HG03521 (cell line): ENCODE data around the gene PACS1.
A peak's percentile ranks its signal among the peaks of the same experiment; 100 is the strongest.
"Not testable (repeated sequence)": the region's sequence is repeated elsewhere in the genome, so short reads cannot be mapped to it uniquely, and the experiment has no call there.

Experiments
- ATAC-seq: cut with Tn5 transposase; IDR thresholded peaks from one replicate; pipeline ENCODE4 v1.9.1; 2021; ENCODE audit warnings: mild to moderate bottlenecking, moderate library complexity; ENCODE audit not compliant: unreplicated experiment

Gene PACS1

DNA sequence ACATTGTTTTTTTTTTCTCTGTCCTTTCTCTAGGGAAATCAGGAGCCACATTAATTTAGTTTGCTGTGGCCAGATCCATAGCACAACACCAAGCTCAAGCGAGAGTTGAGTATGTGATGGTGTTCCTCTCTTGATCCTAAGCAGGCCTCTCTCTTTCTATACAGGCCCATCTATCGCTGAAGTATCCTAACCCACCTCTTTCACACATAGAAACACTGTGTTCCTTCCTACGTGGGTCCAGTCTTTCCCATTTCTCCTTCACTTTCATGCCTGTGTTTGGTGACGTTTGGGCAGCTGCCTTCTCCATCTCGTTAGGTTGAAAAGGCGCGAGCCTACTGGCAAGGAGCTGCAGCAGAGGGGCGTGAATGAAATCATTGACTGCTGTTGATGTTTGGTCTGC, 2.4 kb downstream of the PACS1 start:
- ATAC-seq, result no peak

DNA sequence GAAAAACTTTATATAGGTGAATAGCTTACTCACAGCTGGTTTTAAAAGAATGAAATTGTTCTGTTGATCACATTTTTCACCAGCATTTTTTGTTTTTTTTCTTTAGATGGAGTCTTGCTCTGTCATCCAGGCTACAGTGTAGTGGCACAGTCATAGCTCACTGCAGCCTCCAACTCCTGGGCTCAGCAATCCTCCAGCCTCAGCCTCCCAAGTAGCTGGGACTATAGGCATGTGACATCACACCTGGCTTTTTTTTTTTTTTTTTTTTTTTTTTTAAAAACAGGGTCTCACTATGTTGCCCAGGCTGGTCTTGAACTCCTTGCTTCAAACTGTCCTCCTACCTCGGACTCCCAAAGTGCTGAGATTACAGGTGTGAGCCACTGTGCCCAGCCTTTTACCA, 3.6 kb downstream of the PACS1 start:
- no peak for ATAC-seq

DNA sequence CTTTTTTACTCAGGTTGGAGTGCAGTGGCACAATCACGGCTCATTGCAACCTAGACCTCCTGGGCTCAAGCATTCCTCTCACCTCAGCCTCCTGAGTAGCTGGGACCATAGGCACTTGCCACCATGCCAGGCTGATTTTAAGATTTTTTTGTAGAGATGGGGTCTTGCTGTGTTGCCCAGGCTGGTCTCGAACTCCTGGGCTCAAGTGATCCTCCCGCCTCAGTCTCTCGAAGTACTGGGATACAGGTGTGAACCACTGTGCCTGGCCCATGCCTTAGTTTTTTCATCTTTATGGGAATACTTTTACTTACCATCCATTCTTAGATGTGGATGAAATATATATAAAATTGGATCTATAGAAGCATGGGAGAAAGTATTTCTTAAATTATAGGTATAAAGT, 5.2 kb downstream of the PACS1 start:
- ATAC-seq, result no peak

DNA sequence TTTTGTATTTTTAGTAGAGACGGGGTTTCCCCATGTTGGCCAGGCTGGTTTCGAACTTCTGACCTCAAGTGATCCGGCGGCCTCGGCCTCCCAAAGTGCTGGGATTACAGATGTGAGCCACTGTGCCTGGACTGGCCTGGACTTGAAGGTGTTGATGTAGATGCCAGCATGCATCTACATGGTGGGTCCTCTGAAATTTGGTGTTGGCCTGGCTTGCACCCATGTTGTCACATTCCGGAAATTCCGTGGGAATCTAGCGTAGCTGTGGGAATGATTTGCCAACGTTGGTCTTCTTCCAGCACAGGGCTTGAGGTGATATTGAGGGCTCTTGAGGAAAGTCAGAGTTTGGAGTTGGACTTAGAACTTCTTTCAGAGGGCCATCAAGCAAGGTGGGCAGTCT, 6.5 kb downstream of the PACS1 start:
- ATAC-seq, result no peak

DNA sequence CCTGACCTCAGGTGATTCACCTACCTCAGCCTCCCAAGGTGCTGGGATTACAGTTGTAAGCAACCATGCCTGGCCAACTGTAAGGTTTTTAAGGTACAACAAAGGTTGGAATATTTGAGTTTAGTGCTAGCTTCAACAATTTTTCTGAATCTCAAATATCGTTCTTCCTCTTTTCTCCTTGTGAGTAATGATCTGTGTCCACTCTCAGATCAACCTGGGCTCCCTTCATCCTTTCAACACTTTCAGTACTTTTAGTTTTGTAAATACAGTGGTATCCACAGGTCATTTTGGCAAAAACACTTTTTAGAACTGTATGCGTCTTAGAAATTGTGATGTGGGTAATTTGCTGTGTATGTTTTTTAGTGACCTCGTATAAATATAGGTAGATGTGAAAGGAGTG, 7.9 kb downstream of the PACS1 start:
- ATAC-seq, result no peak

DNA sequence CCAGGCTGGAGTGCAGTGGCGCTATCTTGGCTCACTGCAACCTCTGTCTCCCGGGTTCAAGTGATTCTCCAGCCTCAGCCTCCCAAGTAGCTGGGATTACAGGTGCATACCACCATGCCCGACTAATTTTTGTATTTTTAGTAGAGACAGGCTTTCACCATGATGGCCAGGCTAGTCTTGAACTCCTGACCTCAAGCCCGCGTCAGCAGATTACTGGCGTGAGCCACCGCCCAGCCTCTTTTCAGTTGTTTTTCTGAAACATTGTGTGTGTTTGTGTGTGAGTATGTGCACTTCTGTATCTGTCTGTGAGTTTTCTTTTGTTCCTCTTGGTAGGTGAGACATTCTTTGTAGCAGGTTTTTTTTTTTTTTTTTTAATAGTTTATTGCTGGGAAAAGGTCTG, 8.9 kb downstream of the PACS1 start:
- not testable (repeated sequence) for ATAC-seq

DNA sequence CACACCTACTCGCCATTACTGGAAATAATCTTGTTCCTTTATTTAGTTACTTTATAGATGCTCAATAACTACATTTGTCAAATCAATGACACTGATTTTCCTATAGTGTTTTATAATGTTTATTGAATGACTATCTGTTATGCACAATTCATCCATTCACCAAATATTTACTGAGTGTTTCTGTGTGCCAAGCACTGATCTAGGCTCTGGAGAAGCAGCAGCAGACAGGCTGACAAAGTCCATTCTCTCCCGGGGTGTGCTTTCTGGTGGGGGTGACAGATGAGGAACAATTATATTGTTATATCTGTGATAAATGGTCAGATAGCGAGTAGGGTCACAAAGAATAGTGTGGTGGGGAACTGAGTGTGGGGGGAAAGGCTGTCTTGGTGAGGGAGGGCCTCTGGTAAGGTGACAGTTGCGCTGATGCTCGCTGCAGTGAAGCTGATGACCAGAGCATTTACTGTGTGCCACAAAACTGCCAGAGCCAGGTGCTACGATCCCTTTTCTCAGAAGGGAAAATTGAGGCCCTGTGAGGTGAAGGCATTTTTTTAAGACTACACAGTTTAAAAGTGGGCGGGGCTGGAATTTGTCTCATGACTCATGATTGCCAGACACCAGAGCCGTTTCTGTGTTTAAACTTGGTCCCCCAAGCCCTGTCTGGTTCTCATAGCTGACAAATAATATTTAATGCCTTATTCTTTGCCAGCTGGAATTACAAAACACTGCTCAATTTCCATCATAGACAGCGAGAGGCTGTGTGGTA, 10.2 kb downstream of the PACS1 start:
- ATAC-seq, result no peak

DNA sequence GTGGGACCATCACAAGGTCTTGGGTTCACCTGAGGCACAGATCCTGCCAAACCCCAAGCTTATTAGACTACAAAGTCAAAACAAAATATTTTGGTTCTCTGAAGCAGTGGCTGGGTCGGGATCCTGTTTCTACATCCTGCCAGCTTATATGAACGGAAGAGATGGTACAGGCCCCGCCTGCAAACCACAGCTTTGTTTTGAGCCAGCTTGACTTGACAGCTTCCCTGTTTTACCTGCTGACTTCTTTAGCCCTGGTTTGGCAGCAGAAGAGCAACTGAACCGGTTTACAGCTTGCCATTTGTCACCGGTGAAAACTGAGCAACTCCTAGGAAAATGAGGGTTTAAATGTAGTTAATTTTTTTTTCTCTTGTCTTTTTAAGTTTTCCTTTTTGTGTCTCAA, 11.4 kb downstream of the PACS1 start:
- ATAC-seq, result peak; percentile 64

DNA sequence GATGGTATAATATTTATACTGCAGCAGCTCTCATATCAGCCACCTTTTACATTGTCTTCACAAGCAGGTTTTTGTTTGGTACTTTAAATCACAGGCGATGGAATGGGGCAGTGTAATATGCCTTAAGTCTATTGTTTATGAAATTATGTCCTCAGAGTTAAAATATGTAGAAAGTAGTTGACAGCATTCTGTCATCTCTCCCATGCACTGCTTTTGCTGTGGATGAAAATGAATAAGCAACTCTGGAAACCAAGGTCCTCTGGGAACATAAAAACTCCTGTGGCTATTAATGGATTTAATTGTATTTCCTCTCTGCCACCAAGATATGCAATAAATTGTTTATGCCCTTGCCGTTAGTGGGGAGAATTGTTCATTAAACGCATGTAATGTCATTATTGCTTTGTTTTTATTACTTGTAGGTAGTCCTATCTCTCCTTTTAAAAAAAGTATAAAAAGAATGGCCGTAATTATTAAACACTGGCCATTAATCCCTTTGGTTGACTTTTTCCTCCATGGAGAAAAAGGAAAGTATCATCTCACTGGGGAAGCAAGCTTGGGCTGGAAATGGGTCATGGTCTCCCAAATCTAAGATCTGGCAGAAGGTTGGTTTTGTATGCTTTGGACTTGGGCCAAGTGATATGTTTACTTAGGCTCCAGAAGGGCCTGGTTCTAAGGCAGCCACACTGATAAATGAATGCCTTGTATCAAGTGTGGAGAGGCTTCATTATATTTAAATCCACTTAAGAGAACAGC, 13.1 kb downstream of the PACS1 start:
- no peak for ATAC-seq

DNA sequence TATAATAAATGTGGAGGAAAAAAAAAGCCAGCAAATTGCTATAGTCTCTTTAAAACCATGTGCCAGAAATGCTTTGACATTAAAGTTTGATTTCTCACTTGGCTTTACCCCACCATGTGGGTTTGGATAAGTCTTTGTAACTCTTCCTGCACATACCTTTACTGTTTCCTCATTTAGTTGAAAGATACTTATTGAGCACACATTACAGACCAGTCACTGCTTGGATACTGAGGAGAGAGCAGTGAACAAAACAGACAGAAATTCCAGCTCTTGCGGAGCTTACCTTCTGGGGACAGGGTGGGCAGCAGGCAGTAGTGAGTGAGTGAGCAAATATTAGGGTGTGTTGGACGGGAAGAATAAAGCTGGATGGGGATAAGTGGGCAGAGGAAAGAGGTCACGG, 13.7 kb downstream of the PACS1 start:
- no peak for ATAC-seq

DNA sequence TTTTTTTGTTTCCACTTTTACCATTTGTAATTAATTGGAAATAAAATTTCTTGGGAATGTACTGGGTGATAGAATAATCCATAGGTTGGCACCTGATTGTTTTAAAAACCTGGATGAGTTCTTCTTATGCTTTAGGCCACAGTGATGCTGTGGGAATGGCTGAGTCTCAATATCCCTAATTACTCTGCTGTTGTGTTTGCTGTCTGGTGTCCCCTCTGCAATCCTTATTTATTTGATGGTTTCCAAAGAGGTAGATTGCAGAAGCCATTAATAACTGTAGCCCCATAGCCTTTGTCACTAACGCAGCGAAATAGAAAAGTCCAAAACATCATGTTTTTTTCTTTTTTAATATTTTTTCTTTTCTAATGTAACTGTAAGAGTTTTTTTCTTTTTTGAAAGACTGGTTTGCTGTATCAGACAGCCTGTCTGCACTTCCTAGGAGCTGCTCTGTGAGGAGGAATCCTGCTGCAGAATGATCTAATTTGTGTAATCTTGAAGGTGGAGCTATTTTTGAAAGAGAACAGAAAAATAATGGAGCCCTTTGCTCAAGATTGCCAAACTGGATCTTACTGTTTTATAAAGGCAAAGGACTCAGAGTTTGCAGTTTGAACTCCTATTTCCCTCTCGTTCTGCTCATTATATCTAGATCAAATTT, 14.9 kb downstream of the PACS1 start:
- no peak for ATAC-seq

DNA sequence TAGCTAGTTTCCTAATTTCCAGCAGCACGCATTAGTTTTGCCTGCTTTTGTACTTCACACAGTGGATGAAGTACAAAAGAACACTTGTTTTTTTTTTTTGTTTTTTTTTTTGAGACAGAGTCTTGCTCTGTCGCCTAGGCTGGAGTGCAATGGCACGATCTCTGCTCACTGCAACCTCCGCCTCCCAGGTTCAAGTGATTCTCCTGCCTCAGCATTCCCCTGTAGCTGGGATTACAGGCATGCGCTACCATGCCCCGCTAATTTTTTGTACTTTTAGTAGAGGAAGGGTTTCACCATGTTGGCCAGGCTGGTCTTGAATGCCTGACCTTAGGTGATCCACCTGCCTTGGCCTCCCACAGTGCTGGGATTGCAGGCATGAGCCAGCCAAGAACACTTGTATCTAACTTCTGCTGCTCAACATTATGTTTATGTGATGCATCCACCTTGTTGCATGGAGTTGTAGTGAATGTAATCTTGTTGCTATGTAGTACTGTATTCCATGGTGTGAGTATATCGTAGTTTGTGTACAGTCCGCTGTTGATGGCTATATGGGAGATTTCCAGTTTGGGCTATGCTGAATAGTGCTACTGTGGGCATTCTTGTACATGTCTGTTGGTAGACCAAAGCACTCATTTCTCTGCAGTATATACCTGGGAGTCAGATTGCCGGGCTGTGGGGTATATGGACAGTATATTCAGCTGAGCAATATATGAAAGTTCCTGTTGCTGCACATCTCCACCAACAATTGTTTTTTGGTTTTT, 17.3 kb downstream of the PACS1 start:
- ATAC-seq, result no peak

DNA sequence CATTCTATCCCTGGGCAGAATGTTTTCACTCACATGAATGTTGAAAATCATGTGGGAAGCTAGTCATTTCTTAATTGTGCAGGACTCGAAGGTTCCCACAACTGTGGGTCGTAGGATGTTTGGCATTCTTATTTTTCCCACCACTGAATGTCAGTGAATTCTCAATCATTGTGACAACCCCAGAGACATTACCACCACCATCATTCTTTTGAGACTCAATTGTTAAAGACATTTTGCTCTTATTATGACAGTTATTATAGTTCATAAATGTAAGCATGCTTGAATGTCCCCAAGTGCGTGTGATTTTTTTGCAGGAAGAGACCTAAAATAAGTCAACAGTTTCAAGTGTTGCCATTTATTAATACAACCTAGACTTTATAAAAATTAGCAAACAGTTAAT, 19.0 kb downstream of the PACS1 start:
- ATAC-seq, result no peak

DNA sequence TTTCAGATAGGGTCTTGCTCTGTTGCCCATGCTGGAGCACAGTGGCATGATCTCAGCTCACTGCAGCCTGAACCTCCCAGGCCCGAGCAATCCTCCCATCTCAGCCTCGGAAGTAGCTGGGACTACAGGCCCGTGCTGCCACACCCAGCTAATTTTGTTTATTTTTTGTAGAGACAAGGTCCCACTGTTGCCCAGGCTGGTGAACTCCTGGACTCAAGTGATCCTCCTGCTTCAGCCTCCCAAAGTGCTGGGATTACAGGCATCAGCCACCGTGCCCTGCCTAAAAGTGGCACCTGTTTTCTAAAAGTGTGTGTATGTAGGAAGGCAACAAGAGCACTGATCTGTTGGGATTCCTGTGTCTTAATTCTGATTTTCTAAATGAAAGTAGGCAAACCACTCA, 20.2 kb downstream of the PACS1 start:
- ATAC-seq, result no peak

DNA sequence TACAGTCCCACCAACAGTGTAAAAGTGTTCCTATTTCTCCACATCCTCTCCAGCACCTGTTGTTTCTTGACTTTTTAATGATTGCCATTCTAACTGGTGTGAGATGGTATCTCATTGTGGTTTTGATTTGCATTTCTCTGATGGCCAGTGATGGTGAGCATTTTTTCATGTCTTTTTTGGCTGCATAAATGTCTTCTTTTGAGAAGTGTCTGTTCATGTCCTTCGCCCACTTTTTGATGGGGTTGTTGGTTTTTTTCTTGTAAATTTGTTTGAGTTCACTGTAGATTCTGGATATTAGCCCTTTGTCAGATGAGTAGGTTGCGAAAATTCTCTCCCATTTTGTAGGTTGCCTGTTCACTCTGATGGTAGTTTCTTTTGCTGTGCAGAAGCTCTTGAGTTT, 22.1 kb downstream of the PACS1 start:
- ATAC-seq, result not testable (repeated sequence)

DNA sequence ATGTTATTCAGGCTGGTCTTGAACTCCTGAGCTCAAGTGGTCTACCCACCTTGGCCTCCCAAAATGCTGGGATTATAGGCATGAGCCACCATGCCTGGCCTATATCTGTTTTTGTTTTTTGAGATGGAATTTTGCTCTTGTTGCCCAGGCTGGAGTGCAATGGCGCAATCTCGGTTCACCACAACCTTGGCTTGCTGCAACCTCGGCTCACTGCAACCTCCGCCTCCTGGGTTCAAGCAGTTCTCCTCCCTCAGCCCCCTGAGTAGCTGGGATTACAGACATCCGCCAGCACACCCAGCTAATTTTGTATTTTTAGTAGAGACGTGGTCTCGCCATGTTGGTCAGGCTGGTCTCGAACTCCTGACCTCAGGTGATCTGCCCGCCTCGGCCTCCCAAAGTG, 29.7 kb downstream of the PACS1 start:
- not testable (repeated sequence) for ATAC-seq

DNA sequence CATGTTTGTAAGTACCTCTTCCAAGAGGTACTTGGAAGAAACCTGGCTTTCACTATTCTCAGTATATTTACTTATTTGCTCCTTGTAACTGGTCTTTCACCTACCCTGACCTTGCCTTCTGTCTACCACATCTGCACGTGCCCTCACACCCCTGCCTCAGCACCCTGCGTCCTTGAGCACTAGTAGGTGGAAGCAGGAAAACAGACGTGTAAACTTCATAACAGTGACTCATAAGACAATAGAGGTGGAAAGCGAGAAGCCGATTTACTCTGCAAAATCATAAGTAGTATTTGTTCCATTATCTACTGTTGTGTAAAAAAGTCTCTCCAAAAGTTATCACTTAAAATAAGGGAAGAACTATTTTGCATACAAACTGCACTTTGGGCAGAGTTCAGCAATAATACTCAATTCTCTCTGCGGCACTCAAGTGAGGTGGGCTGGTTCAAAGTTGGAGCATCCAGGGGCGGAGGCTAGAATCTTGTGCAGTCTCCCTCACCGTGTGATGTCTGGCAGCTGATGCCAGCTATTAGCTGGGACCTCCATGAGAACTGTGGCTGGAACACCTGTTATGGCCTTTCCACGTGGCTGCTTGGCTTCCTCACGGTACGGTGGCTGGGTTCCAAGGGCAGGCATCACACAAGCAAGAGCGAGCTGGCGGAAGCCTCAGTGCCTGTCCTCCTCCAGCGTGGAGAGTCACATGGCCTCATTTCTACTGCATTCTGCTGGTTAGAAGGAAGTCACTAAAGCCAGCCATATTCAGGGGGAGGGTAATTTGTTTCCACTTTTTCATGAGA, 30.4 kb downstream of the PACS1 start:
- peak; percentile 72 for ATAC-seq

DNA sequence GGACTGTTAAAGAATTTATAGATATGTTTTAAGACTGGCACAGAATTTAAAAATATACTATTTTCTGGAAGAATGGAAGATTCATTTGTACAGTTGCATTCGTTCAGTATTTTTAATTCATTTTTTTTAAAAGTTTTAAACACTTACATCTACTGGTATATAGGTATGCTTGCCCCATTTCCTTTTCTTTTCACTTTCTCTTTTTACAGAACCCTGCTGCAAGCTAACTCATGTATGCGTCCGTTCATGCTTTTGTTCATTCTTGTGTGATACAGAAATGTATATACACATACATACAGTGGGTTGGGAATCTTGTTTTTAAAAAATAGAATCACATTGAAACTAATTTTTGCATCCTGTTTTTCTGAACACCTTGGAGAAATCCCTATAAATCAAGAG, 31.0 kb downstream of the PACS1 start:
- no peak for ATAC-seq

DNA sequence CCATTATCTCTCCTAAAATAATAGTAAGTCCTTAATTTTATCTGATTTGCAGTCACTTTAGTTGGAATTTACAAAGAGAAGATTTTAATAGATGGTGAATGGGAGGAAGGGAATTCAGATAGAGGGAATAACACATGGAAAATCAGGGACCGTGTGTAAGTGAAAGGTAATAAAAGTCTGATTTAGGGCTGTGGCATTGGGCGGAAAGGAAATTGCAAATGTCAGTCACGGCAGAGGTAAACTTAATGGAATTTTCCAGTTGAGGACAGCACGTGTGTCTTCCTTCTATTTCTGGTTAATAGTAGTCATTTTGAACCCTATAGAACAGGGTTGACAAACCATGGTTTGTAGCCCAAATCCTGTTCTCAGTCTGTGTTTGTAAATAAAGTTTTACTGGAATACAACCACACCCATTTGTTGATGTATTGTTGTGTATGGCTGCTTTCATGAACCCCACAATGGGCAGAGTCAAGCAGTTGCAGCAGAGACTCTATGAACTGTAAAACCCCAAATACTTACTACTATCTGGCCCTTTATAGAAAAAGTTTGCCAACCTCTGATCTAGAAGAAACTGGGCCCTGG, 34.1 kb downstream of the PACS1 start:
- no peak for ATAC-seq
